Endothelial cell of umbilical vein (primary cell): Measurements from ENCODE around the gene BUB1B. TPM values are rescaled to one million over a fixed set of nuclear protein-coding genes. Genes with fewer than 3 reads are reported as not detected.

Experiments used
- BruUV-seq: library from RNA; stranded (reverse); fragments of 400-500 nt; replicated peaks from 2 replicates; lab custom pipeline; 2021; lab: Mats Ljungman, UMichigan
- CTCF ChIA-PET: fragments of 300-600, 350-600 bp; sonication (Branson Sonifier 250); formaldehyde crosslinking; loops from one replicate; lab custom pipeline; 2021; ENCODE audit warnings: antibody characterized with exemption, inconsistent platforms; lab: Charles Lee
- POLR2A ChIA-PET: fragments of 300-600, 350-600 bp; sonication (Branson Sonifier 250); formaldehyde crosslinking; loops from one replicate; lab custom pipeline; 2021; ENCODE audit warnings: antibody characterized with exemption, inconsistent platforms; lab: Charles Lee
- DNase-seq: peaks from one replicate; pipeline ENCODE4 v3.0.0-alpha.2; 2011; ENCODE audit warnings: low read depth, low spot score
- FAIRE-seq: peaks from 2 replicates; lab custom pipeline; 2011; peaks lifted over from hg19 to GRCh38; lab: Jason Lieb, UNC
- H2AFZ ChIP-seq: 2 replicates; pipeline ENCODE4 v1.6.0; 2012; ENCODE audit warnings: low read depth, low read length, control low read depth, inconsistent platforms
- H3K27ac ChIP-seq: 2 replicates; pipeline ENCODE4 v1.5.1; 2011; ENCODE audit warnings: low read depth, mild to moderate bottlenecking, control low read depth, low read length, moderate library complexity; ENCODE audit not compliant: insufficient read depth
- H3K27me3 ChIP-seq, 2 experiments: 2 replicates each; pipeline versions ENCODE4 v1.6.0 to v1.6.1; 2011; ENCODE audit warnings: low read length in 2 of 2, mixed read lengths in 1 of 2; ENCODE audit not compliant: control insufficient read depth in 2 of 2, insufficient read depth in 2 of 2
- H3K36me3 ChIP-seq, 2 experiments: 2 replicates in 1 of 2; 3 replicates in 1 of 2; pipeline ENCODE4 v1.5.1; 2011; ENCODE audit warnings: low read length in 2 of 2, mild to moderate bottlenecking in 1 of 2, moderate library complexity in 1 of 2; ENCODE audit not compliant: control insufficient read depth in 2 of 2, insufficient read depth in 2 of 2; ENCODE audit errors: extremely low read depth in 1 of 2
- H3K4me1 ChIP-seq: 3 replicates; pipeline ENCODE4 v1.5.1; 2011; ENCODE audit warnings: mild to moderate bottlenecking, low read length; ENCODE audit not compliant: control insufficient read depth, insufficient read depth; ENCODE audit errors: extremely low read depth
- H3K4me2 ChIP-seq: 2 replicates; pipeline ENCODE4 v1.6.1; 2011; ENCODE audit warnings: low read length, control low read depth, mixed read lengths; ENCODE audit not compliant: insufficient read depth
- H3K4me3 ChIP-seq, 3 experiments: fragments of 200-600 bp in 1 of 3; sonication (generic), shearing (Covaris generic) in 1 of 3; replicated peaks in 1 of 3; 2 replicates each; pipeline ENCODE4 v1.5.1; 2011 to 2016; ENCODE audit warnings: control low read depth in 3 of 3, low read length in 3 of 3, mild to moderate bottlenecking in 2 of 3, inconsistent platforms in 1 of 3, low read depth in 1 of 3, moderate library complexity in 1 of 3; ENCODE audit not compliant: insufficient read depth in 1 of 3
- H3K79me2 ChIP-seq: 2 replicates; pipeline ENCODE4 v1.6.0; 2012; ENCODE audit warnings: low read length, inconsistent platforms; ENCODE audit not compliant: control insufficient read depth, insufficient read depth
- H3K9ac ChIP-seq: replicated peaks from 2 replicates; pipeline ENCODE3; 2011; ENCODE audit warnings: low read length, control low read depth; ENCODE audit not compliant: insufficient read depth; ENCODE audit errors: extremely low read depth
- H3K9me1 ChIP-seq: replicated peaks from 3 replicates; pipeline ENCODE4 v1.6.0; 2011; ENCODE audit warnings: mild to moderate bottlenecking, low read length; ENCODE audit not compliant: control insufficient read depth, insufficient read depth; ENCODE audit errors: extremely low read depth
- H3K9me3 ChIP-seq: replicated peaks from 2 replicates; pipeline ENCODE4 v1.5.1; 2012; ENCODE audit warnings: low read length, inconsistent platforms; ENCODE audit not compliant: control insufficient read depth, insufficient read depth
- H4K20me1 ChIP-seq: replicated peaks from 2 replicates; pipeline ENCODE3; 2011; ENCODE audit warnings: mild to moderate bottlenecking, low read length; ENCODE audit not compliant: control insufficient read depth, insufficient read depth; ENCODE audit errors: extremely low read depth
- FOS ChIP-seq: IDR thresholded peaks from 2 replicates; pipeline ENCODE4 v1.6.1; 2011; ENCODE audit warnings: mild to moderate bottlenecking, low read length, moderate library complexity, borderline replicate concordance; ENCODE audit not compliant: insufficient read depth
- MAX ChIP-seq: IDR thresholded peaks from 2 replicates; pipeline ENCODE4 v1.6.1; 2011; ENCODE audit not compliant: insufficient read depth, insufficient read length
- MYC ChIP-seq: IDR thresholded peaks from one replicate; pipeline ENCODE4 v1.6.1; 2011; ENCODE audit warnings: mild to moderate bottlenecking, low read depth, low read length
- POLR2A ChIP-seq: IDR thresholded peaks from 2 replicates; pipeline ENCODE4 v1.6.1; 2012; ENCODE audit warnings: low read depth, mild to moderate bottlenecking, control low read depth, low read length
- POLR2AphosphoS5 ChIP-seq: IDR thresholded peaks from 2 replicates; pipeline ENCODE4 v1.6.1; 2012; ENCODE audit warnings: low read depth, mild to moderate bottlenecking, control low read depth, low read length, moderate library complexity; ENCODE audit not compliant: insufficient read depth
- dilution Hi-C: fragments of 300-500 bp; cut with MboI; formaldehyde crosslinking; loops from one replicate; pipeline ENCODE4 v1.15.0; 2019; ENCODE audit warnings: low sequenced_read_pairs; ENCODE audit not compliant: extremely low pct_ligation_motif_present
- intact Hi-C: fragments of 100-400 bp; cut with micrococcal nuclease; formaldehyde crosslinking; loops from one replicate; pipeline ENCODE4 v1.10.0; 2022
- polyA plus RNA-seq, 4 experiments: library from polyadenylated mRNA; depleted of rRNA in 3 of 4; stranded (reverse) in 3 of 4; unstranded in 1 of 4; fragments of >200 nt; gene quantifications; 2 replicates each; pipeline versions ENCODE4 v1.2.1 to v1.2.3, GENCODE V29; 2011 to 2012; ENCODE audit warnings: missing spikeins in 1 of 4
- total RNA-seq: library from RNA; stranded (reverse); gene quantifications from 2 replicates; pipeline ENCODE4 v1.2.3, GENCODE V29; 2021

BUB1B gene
- total and polyA plus RNA-seq, 2 donors (not counting 3 experiments of a cell fraction or from before 2014, with no cell fraction given) = 12.2 to 69.8 TPM

GRCh38 chr15:40111888-40112287, 49.0 kb upstream of the BUB1B start:
- H3K4me1 ChIP-seq = peaks cover 10% of the 10 kb centered on the region
- intact Hi-C loops (no loop called here), dilution Hi-C loops (no loop called here)
- no peak overlapping the region for H3K4me2 ChIP-seq
- no peaks in the 10 kb centered on the region for H3K36me3 ChIP-seq
- POLR2A ChIA-PET = no interaction called here
- no peaks in the 10 kb centered on the region for H3K9me3 ChIP-seq
- TF ChIP-seq POLR2A (no peak), FOS (no peak), POLR2AphosphoS5 (no peak), MAX (no peak), MYC (no peak)
- H3K27me3 ChIP-seq = peaks cover 7 to 22% of the 10 kb centered on the region in 2 experiments
- no peaks in the 10 kb centered on the region for H3K79me2 ChIP-seq
- no peak overlapping the region for H2AFZ ChIP-seq
- no peaks in the 10 kb centered on the region for H4K20me1 ChIP-seq
- no peak for DNase-seq
- no peak overlapping the region for H3K9ac ChIP-seq
- no peak overlapping the region for H3K4me3 ChIP-seq
- H3K9me1 ChIP-seq = no peaks in the 10 kb centered on the region
- no peak overlapping the region for H3K27ac ChIP-seq
- CTCF ChIA-PET = interaction anchor here (1.0 to 5.2 kb wide), 3 partner anchors 8 to 66 kb away, joined by 3 to 30 read pairs (median 3); no protein-coding TSS in a partner anchor
- BruUV-seq = no TSS peak
- FAIRE-seq = no peak

- no peak for TF ChIP-seq POLR2A
- CTCF ChIA-PET = interaction anchor here (1.0 to 5.2 kb wide), 4 partner anchors 9 to 162 kb away, joined by 3 to 30 read pairs (median 6); no protein-coding TSS in a partner anchor
- Histone ChIP-seq H3K9me1 (no peaks in the 10 kb centered on the region), H2AFZ (no peak overlapping the region), H4K20me1 (no peaks in the 10 kb centered on the region), H3K79me2 (no peaks in the 10 kb centered on the region), H3K27me3 (peaks cover 7 to 22% of the 10 kb centered on the region in 2 experiments), H3K9ac (no peak overlapping the region), H3K9me3 (no peaks in the 10 kb centered on the region), H3K36me3 (no peaks in the 10 kb centered on the region), H3K4me1 (peaks cover 7% of the 10 kb centered on the region), H3K4me2 (no peak overlapping the region), H3K4me3 (no peak overlapping the region), H3K27ac (no peak overlapping the region)
- FAIRE-seq (no peak), DNase-seq (no peak)
- POLR2A ChIA-PET = interaction anchor here (0.8 kb wide), 1 partner anchor 65 kb away, joined by 3 read pairs; no protein-coding TSS in a partner anchor
- no TSS peak for BruUV-seq
- dilution Hi-C loops = no loop called here
- intact Hi-C loops = no loop called here
These were observed 48.1 kb upstream of the BUB1B start for GRCh38 chr15:40112789-40113188.
